Stimulated activated CD4-positive, alpha-beta T cell treated with anti-CD3 and anti-CD28 coated beads, TNF-alpha, amount 100 ng/mL, for 4 hours (primary cell): ENCODE data around the gene PTPRC.

ENCODE experiments used
- DNase-seq, 3 experiments: peaks; one replicate each; pipeline ENCODE4 v3.0.0-alpha.2; 2020; ENCODE audit warnings: low read depth in 3 of 3

PTPRC gene

DNA sequence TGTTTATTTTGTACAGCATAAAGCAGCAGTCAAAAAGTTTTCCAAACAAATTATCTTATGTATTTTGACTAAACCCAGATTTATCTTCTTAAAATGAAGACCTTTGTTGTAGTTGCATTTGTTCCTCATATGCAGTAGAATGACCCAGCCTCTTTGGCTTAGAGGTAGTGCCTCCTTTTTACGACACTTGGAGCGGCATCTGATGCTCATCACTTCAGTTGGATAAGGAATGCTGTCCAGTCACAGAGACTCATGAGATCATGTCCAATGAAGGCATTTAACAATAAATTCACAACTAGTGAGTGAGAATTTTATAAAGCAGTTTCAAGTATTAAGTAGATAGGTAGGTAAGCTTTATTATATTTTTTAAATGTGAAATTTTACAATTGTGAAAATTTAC, 35.2 kb downstream of the PTPRC start:
- DNase-seq: no peak

DNA sequence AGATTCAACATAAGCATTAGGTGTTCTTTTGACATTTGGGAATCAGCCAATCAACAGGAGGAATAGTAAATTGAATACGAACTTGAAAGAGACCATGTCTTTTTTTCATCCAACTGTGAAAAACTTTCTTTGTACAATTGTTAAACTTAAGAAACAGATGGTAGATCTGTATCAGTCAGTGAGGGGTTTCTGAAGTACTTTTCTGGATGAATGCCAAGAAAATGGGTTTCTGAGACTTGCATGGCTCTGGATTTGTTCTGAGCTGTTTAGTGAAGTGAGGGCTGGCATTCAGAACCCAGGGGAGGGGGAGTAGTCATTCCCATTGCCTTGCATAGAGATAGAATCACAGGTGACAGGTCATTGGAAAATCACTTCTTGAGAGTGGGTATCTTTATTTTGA, 37.4 kb downstream of the PTPRC start:
- DNase-seq: no peak

DNA sequence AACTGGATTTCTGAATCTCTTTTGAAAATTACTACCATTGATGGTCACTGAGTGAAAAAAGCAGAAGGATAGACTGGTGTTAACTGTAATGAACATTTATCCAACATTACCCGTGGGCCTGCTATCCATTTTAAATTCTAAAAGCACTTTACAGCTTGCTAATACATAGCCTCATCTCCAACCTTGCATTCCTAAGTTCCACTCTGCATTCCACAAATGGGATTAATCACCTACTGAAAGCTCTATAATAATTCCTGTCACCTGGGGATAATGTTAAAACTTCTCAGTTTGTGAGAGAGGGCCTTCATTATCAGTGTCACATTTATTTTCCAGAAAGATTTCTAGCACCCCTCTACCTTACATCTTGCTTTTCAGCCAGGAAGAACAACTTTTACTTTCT, 38.2 kb downstream of the PTPRC start:
- DNase-seq: no peak

DNA sequence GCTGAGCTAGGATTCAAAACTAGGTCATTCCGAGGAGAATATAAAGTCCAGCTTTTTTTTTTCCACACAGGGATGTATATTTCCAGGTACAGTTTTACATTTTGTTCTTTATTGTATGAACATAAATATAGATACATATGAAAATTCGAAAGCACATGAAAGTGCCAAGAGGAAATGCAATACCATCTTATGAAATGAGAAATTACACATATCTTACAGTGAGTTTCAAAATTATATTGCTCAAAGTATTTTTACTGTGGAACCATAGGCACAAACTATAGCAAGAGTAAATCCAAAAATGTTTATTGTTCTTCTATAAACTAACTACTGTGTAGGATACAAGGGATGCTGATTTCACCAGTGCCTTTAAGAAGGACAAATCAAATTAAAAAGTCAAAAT, 39.0 kb downstream of the PTPRC start:
- no peak for DNase-seq

DNA sequence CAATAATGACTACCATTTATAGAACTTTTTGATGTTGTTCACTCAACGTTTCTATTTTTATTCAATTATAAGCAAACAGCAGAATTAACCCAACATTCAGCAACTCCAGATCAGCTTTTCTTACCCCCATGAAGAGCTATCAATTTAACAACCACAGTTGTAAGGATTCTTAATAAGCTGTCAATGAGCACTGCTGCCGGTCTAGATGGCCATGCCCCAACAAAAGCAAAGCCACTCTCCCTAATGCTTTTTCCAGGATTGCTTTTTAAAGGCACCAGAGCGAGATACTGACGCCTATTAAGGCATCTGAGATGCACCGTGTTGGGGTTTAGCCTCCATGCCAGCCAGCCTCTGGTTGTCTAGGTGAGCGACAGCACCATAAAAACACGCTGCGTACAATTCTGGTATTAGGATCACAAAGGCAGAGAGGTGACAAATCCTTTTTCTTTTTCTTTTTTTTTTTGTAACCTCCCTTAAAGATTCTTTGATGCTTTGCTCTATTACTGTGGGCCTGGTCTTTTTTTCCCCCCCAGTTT, 39.5 kb downstream of the PTPRC start:
- no peak for DNase-seq

DNA sequence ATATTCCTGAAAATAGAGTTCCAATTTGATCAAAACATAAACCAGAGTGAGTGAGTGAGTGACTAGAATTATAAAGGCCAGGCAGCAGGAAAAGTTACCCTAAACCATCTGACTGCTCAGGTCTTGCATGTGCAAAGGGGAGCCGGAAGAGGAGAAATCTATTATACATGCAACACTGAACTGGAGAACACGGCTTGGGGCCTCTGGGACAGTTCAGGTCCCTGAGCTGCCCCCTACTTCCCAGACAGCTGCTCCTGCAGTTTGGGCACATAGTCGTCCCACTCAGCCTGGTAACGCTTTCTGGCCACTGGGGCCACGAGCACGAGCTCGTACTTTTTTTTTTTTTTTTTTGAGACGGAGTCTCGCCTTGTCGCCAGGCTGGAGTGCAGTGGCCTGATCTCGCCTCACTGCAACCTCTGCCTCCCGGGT, 40.1 kb downstream of the PTPRC start:
- no peak for DNase-seq

DNA sequence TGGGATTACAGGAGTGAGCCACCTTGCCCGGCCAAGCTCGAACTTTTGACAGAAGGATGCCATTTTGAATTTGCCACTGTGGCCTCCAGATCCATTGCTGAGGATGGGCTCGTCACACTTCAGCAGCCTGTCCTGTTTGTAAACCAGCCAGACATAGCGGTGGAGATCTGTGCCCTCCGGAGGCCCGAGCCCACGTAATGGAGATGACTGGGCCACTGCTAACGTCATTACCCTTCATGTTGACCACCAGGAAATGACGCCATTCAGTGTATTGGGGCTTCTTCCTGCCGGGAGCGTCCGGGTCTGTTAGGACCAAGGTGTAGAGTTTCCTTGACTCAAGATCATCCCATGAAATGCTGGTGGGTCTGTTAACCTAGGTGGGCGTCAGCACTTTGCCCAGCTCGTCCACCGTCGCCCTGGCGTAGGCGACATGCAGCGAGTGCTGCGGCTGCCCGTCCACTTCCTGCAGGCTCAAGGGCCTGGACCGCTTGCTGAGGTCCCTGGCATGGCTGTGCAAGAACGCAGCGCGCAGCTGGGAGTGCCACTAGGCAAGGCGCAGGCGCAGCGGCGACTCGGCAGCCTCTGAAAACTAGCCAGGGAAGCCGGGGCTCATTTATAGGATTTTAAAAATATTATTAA, 40.8 kb downstream of the PTPRC start:
- no peak for DNase-seq

DNA sequence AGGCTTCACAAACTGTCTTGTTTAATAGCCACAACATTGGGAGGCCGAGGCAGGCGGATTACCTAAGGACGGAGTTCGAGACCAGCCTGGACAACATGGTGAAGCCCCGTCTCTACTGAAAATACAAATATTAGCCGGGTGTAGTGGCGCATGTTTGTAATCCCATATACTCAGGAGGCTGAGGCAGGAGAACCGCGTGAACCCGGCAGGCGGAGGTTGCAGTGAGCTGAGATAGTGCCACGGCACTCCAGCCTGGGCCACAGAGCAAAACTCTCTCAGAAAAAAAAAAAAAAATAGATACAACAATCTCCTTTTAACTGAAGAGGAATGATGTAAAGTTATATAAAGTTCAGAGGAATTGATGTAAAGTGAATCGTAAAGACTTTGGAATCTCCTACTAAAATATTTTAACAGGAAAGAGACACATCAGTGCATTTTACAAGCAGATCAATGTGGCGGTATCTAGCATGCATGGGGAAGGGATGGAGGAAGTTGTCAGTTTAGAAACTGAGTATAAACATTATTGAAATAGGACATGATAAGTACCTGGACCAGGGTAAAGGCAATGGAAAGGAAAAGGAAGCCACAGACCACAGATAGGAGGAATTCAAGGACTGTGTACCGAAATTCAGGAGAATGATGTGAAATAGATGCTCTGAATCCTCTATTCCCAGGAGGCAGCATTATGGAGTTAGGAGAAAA, 41.5 kb downstream of the PTPRC start:
- DNase-seq: no peak

DNA sequence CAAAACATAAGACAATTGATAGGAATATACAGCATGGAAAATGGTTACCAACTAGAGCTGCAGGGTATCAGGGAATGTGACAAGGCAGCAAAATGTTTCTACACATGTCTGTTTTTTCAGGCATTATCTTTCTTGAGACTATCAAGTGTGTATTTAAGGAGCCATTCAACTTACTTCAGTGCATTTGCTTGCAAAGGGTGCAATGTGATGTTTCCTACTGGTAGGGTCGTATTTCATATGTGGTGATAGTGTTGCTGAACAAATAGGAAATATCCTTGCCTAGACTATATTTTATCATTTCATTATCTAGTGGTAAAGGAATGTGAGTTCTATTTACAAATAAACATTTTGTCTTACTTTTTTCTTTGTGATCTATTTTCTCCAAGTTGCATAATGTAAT, 42.4 kb downstream of the PTPRC start:
- DNase-seq: no peak

DNA sequence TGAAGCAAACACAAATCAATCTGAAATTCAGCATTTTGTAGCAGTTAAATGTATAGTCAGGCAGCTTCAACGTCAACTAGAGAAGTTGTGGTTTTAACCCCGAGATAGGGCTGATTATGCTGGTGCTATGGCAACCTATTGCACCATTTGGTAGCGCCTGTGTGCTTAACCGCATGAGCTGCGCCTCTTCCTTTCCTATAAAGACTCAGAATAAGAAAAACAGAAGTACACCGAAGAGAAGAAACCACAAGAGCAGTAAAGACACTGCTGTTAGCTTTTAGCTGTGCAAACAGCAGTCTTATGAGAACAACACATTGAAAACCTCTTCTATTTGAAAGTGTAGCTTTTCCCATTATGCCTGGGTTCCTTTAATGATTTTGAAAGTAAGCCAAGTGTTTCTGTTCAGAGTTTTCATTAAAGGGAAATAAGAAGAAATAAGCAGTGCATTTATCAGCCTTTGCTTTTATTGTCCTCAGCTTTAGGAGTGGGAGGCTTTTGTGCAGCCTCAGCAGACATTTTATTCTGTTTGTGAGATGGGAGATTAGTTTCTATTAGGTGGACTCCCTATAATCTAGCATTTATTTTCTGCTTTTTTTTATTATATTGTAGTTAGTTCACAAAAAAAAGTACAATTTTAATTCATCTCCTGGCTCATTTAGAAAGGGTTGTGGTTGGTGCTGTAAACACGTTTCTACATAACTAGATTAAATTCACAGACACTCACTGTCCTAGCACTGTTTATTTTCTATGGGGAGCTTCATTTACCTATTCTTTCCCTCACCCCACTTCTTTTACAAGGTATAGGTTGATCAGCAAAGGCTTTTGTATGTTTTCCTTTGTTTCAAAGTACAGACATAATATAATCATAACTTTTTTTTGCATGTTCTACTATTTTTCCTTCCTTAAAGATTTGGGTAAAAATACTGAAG, 43.3 kb downstream of the PTPRC start:
- peak in 2 of 3 experiments; percentile 56 to 68 for DNase-seq

DNA sequence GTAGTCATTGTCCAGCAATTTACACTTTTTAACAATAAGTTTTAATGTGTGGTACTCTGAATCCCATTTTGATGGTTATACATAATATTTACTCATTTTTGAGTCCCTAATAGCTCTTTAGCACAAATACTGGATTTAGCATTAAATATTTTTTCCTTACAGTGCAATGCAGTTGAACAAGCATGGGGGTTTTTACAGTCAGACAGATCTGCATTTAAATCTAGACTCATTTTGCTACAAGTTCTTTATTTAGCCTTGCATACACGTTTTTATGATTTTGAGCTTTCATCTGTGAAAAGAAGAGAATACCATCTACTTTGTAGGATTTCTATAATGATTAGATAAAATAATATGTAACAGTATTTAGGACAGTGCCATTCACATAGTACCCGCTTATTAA, 44.0 kb downstream of the PTPRC start:
- no peak for DNase-seq

DNA sequence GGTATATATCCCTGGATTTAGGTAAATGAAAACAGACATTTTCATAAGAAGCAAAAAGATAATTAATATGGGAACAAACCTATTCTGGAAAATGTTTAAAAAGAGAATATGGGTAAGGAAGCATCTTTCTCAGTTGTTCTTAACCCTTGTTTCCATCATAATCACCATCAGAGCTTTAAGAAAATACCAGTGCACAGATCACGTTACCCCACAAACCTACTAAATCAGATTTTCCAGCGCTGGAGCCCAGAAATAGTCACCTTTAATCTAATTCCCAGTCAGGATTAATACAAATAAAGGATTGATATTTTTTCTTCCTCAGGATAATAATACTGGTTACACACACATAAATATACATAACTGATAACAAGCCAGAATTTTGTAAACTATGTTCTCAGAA, 44.6 kb downstream of the PTPRC start:
- DNase-seq: no peak

DNA sequence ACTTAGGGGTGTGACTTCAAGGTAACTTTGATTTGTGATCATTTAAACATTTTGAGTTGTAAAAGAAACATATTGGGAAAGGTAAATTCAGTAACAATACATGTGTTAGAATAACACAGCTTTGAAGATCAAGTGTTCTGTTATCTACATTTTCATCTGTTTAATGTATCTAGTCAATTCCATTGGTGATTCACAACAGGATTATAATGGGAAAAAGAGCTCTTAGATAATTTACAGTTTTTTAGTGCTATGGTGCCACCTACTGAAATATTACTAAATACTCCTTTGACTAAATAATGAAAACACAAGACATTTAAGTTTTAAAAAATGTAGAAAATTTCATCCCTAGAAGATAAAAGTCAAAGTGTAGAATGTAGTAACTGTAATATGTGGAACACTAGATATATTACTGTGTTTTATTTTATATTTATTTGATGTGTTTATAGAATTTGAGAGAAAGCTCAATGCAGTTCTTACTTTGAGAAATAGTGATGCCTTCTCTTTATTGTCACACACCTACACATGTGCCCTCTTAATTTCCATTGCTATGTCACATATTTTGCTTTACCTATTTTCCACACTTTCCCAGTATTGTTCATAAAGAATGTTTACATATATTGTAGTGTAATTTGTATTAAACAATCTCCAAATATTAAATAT, 47.4 kb downstream of the PTPRC start:
- no peak for DNase-seq

DNA sequence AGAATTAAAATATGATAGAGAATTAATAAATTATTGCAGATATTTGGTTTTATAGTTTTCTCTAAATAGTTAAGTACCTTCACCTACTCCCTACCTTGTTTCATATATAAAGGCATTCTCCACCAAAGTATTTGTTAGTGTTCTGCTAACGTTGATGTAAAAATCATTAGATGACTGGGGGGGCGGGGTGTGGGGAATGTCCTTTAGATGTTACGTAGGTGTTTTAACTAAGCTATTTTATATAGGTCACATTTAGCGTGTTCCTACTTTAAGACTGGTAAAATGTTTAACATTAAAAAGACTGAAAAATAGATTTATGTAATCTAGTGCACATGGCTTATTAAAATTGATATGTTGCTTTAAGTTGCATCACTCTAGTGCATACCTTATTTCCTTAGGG, 48.6 kb downstream of the PTPRC start:
- no peak for DNase-seq

DNA sequence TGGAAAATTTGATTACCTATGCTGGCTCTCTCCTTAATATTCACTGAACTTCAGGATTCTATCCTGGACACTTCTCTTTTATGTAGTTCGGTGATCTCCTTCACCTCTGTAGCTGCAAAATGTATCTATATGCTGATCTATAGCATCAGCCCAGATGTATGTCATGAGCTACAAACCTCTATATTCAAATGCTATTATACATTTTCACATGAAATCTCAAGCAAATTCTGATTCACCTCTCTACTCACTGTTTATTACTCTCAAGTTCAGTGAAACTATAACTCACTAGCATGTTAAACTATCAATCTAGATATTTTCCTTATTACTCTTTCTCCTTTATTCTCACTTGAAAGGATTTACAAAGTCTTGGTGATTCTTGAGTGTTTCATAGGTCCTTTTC, 52.2 kb downstream of the PTPRC start:
- DNase-seq: no peak

DNA sequence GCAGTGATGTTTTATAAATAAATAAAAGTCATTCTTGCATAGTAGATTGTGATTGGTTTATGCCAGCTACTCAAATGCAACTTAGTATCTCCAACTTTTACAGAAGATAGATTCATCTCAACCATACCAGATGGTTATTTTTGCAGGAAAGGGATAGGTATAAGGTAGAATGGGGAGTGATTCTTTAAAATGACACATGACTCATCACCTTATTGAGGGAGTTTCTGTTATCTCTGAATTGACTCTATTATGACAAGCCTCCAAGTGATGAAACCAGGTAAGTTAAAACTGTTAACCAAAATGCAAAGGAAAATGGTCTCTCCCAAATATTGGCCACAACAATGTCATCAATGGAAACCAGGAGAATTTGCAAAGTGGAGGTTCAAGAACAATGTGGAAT, 54.5 kb downstream of the PTPRC start:
- DNase-seq: no peak

DNA sequence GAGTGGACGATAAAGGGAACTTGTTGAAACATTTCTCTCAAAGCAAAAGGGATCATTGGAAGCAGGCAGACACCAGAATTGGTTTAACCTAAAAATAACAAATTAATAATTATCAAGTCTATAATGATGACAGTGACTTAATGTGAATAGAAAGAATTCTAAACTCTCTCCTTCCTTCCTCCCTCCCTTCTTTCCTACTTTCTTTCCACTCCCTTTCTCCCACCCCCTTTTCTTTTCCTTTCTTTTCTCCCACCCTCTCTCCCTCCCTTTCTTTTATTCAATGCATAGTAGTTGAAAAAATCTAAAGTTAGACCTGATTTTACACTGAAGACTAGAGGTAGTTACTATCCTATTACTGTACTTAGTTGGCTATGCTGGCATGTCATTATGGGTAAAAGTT, 55.7 kb downstream of the PTPRC start:
- no peak for DNase-seq

DNA sequence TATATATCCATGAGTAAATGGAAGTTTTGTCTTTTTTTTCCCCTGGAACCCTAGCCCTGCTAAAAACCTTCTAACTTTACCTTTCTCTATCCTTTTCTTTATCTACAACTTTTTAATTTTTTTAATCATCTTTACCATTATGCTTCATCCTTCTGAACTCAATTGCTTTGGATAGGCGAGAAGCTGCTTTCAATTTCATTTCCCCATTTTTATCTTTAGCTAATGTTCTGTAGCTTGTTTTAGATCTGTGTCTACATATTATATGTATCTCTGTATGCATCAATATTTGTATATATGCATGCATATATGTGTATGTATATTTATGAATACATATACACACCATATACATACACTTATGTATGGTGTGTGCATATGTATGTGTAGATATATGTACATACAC, 57.4 kb downstream of the PTPRC start:
- no peak for DNase-seq

DNA sequence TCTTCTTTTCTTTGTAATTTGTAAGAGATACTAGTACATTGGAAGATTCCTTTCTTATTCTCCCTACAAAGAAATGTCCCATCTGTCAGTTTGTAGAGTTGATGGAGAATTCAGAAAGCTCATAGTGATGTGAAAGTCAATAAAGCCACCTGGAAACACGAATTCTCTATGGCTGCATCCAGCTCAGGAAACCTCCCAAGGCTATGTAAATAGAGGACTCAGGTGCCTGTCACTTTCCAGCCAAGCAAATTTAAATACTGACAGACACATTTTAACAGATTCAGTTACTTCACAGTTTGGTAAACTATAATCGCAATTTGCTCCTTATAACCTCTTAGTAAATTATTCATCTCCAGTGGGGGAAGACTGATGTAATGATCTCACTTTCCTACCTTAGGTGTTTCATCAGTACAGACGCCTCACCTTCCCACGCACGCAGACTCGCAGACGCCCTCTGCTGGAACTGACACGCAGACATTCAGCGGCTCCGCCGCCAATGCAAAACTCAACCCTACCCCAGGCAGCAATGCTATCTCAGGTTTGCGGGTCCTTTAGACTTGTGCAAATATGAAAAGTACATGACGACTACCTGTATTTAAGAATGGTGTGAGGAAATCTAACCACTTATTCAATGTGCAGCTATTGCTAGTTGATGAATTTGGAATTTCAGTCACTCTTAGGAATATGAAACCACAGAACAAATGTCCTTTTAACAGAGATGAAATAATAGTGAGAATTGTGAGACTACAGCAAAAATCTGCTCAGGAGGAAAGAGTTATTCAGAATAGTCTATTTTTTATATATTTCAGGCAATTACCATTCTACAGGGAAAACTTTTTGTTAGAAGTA, 60.6 kb downstream of the PTPRC start:
- DNase-seq: peak; percentile 46 to 65 (median 57)

DNA sequence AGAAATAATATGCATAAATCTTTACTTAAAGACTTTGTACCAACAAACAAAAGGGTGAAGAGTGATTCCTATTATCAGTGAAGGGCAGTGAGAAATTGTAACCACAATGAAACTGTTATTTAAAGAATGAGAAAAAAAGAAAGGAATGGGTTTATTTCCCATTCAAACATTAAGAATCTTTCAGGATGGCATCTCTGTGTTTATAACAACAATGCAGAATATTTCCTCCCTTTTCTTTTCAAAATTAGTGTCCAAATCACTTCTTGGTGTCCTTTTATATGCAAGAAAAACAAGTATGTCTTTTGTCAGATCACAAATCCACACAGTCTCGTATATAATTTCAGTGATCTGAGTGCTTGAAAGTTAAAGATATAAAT, 61.2 kb downstream of the PTPRC start:
- no peak for DNase-seq

DNA sequence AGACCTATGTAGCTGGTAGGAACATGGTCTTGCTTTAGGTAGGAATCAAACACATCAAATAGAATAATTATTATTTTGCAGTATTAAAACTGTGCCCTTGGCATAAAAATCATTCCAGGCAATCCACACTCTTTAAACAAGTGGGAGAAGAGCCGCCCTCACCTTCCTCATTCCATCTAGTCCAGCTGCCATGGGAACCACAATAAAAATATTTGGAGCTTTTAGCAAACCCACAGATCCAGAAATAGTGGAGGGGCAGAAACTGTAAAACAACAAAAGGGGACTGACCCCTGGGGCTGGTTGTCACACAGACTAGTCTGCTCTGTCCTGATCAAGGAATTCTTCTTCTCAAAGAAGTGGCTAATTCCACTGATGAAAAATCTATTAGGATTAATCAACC, 61.6 kb downstream of the PTPRC start:
- no peak for DNase-seq
